Measurements from ENCODE around the gene SYT12. TPM values are rescaled to one million over a fixed set of nuclear protein-coding genes. Genes with fewer than 3 reads are reported as not detected.

Gene SYT12
- total and polyA plus RNA-seq, 2 of the 4 experiments (the other 2 are of a cell fraction) = 0.54 to 0.74 TPM

- POLR2A ChIA-PET (ENCODE audit: unreplicated experiment) = no interaction called here
- H3K36me3 ChIP-seq (ENCODE audit: control insufficient read depth, insufficient read depth, low read length) = no peaks in the 10 kb centered on the region
- H2BK20ac ChIP-seq (ENCODE audit: low read depth, low read length) = no peak overlapping the region
- BruUV-seq (replicated peaks) = no TSS peak
- no peak overlapping the region for H3K56ac ChIP-seq (ENCODE audit: extremely low read depth, insufficient read depth, low read length)
- H3K9me1 ChIP-seq (ENCODE audit: insufficient read depth, low read length) = peaks cover 8% of the 10 kb centered on the region
- no peak overlapping the region for H4K8ac ChIP-seq (ENCODE audit: low read depth in 2 of 2, low read length in 2 of 2)
- H3K79me1 ChIP-seq (ENCODE audit: low read depth in 1 of 2, low read length in 2 of 2) = 0 out of 4 replicates have a peak, but pooled peaks cover 0 to 11% of the 10 kb centered on the region in 2 experiments
- no peak overlapping the region for H2BK5ac ChIP-seq (ENCODE audit: low read depth, low read length, poor library complexity, severe bottlenecking)
- H3K4me3 ChIP-seq (ENCODE audit: insufficient read depth, low read depth, low read length) = no peak overlapping the region
- 0 out of 2 replicates have a peak overlapping the region, but pooled peaks have one; percentile 24 for H2AK5ac ChIP-seq (ENCODE audit: low read depth, low read length)
- H3K27me3 ChIP-seq (ENCODE audit: control insufficient read depth, insufficient read depth, low read length) = no peaks in the 10 kb centered on the region
- no peak overlapping the region for H2BK120ac ChIP-seq (ENCODE audit: low read depth, low read length)
- no peaks in the 10 kb centered on the region for H3K9me3 ChIP-seq (ENCODE audit: control insufficient read depth, insufficient read depth, low read length)
- in situ Hi-C loops (cut with MboI; ENCODE audit: low sequenced_read_pairs) (no loop called here), intact Hi-C loops (cut with micrococcal nuclease) (no loop called here), dilution Hi-C loops (cut with HindIII; ENCODE audit: low sequenced_read_pairs, unreplicated experiment) (no loop called here)
- no peak overlapping the region for H3K4me2 ChIP-seq (ENCODE audit: low read depth, low read length)
- no peak overlapping the region for H3K4ac ChIP-seq (ENCODE audit: low read depth, low read length)
- H3K14ac ChIP-seq (replicated peaks; ENCODE audit: low read depth, low read length) = no peak overlapping the region; the same call in 1 of the 2 replicates
- DNase-seq = no peak
- H2BK15ac ChIP-seq (ENCODE audit: low read depth, low read length) = no peak overlapping the region
- no peak overlapping the region for H4K91ac ChIP-seq (ENCODE audit: insufficient read depth, low read depth, low read length)
- peaks cover 16% of the 10 kb centered on the region for H3K4me1 ChIP-seq (ENCODE audit: control insufficient read depth, insufficient read depth, low read length)
- 100% methylated on average over 1 of the region's 3 CpGs; no CpG with 5 or more reads in 1 of the 2 experiments for WGBS, 2 experiments (ENCODE audit: extremely low coverage in 2 of 2, insufficient read length in 1 of 2)
- peak overlapping the region; percentile 32 for H2AFZ ChIP-seq (replicated peaks; ENCODE audit: low read length, poor library complexity)
- H4K20me1 ChIP-seq (ENCODE audit: insufficient read depth, low read length) = no peaks in the 10 kb centered on the region; the same call in 1 of the 2 replicates
- no peak for ATAC-seq (ENCODE audit: low read depth)
- CTCF ChIA-PET = no interaction called here
- no peak overlapping the region for H2AK9ac ChIP-seq (replicated peaks; ENCODE audit: low read depth, low read length, poor library complexity)
- no peak overlapping the region for H3K9ac ChIP-seq (ENCODE audit: low read depth, low read length)
- no peak overlapping the region for H3K18ac ChIP-seq (ENCODE audit: low read depth, low read length)
- H4K5ac ChIP-seq (ENCODE audit: low read depth, low read length) = no peak overlapping the region
- TF ChIP-seq CEBPB (IDR thresholded peaks at IDR 0.05; ENCODE audit: low read depth, low read length) = no peak
- TF ChIP-seq RFX5 (IDR thresholded peaks at IDR 0.05; ENCODE audit: low read depth, low read length) = no peak
- TF ChIP-seq ELK1 (IDR thresholded peaks at IDR 0.05; ENCODE audit: borderline replicate concordance, low read depth, low read length) = no peak
- TF ChIP-seq POLR2A (IDR thresholded peaks at IDR 0.05; ENCODE audit: low read depth, low read length) = no peak
- TF ChIP-seq CTCF (conservative IDR thresholded peaks at IDR 0.05; ENCODE audit: low read depth, low read length) = no peak
- H3K23ac ChIP-seq (ENCODE audit: low read depth, low read length) = no peak overlapping the region
- H3K27ac ChIP-seq (ENCODE audit: insufficient read depth, low read length) = no peak overlapping the region
Measured at GRCh38 chr11:67059671-67060070, 36.7 kb downstream of the SYT12 start.
